PFSK-1 (cell line): Measurements from ENCODE around the gene AOAH.

ENCODE experiments used
- FOXP2 ChIP-seq: optimal IDR thresholded peaks from 2 replicates; pipeline ENCODE3; 2011; ENCODE audit warnings: borderline replicate concordance, control low read depth, inconsistent platforms; ENCODE audit not compliant: insufficient read depth; ENCODE audit errors: extremely low read length, extremely low read depth
- POLR2AphosphoS5 ChIP-seq: IDR thresholded peaks from 2 replicates; pipeline ENCODE4 v1.6.1; 2012; ENCODE audit warnings: low read depth, mild to moderate bottlenecking, control low read depth, low read length, moderate library complexity
- SIN3A ChIP-seq: IDR thresholded peaks from 2 replicates; pipeline ENCODE4 v1.6.1; 2012; ENCODE audit warnings: mild to moderate bottlenecking, low read length, moderate library complexity, borderline replicate concordance; ENCODE audit not compliant: insufficient read depth
- TAF1 ChIP-seq: IDR thresholded peaks from 2 replicates; pipeline ENCODE4 v1.6.1; 2012; ENCODE audit warnings: low read length, control low read depth, borderline replicate concordance; ENCODE audit not compliant: insufficient read depth
- TF ChIP-seq, protein P1 (sequence below), 2 experiments: IDR thresholded peaks; 2 replicates each; pipeline versions ENCODE4 v1.6.1 to v1.8.0; 2011 to 2012; ENCODE audit warnings: low read depth in 2 of 2, low read length in 2 of 2, control low read depth in 1 of 2, inconsistent platforms in 1 of 2, mild to moderate bottlenecking in 1 of 2, moderate library complexity in 1 of 2; ENCODE audit not compliant: insufficient read depth in 1 of 2

Gene AOAH

DNA sequence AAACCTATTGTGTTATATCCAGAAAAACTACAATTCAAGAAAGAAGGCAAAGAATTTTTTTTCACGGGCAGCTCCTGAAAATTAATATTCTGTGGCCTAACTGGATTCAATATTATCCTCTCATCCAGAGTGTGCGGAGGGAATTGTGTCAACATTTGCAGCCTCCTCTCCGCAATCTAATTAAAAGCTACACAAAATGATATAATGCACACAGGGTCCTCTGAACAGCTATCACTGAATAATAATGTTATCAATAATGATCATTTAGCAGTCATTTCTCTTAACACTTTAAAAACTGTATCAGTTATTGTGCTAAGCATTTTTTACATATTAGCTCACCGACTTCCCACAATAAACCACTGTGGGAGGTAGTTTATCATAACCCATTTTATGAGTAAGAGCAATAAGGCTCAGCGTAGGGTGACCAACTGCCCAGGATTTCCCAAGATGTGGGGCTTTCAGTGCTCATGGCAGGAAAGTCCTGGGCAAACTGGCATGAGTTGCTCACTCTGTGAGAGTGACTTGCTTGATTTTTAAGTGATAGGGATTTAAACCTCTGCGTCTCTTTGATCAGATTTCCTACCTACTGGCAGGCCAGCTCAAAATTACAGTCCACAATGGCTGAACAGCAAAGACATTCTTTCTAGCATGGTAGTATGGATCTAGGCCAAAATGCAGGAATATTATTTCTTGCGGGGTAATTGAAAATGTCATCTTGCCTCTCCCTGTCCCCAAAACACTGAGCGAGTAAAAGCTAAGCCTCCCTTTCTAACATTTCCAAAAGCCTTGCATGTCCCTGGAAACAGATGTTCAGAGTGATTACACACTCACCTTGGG, 65.7 kb downstream of the AOAH start:
- TF ChIP-seq, protein P1, sequence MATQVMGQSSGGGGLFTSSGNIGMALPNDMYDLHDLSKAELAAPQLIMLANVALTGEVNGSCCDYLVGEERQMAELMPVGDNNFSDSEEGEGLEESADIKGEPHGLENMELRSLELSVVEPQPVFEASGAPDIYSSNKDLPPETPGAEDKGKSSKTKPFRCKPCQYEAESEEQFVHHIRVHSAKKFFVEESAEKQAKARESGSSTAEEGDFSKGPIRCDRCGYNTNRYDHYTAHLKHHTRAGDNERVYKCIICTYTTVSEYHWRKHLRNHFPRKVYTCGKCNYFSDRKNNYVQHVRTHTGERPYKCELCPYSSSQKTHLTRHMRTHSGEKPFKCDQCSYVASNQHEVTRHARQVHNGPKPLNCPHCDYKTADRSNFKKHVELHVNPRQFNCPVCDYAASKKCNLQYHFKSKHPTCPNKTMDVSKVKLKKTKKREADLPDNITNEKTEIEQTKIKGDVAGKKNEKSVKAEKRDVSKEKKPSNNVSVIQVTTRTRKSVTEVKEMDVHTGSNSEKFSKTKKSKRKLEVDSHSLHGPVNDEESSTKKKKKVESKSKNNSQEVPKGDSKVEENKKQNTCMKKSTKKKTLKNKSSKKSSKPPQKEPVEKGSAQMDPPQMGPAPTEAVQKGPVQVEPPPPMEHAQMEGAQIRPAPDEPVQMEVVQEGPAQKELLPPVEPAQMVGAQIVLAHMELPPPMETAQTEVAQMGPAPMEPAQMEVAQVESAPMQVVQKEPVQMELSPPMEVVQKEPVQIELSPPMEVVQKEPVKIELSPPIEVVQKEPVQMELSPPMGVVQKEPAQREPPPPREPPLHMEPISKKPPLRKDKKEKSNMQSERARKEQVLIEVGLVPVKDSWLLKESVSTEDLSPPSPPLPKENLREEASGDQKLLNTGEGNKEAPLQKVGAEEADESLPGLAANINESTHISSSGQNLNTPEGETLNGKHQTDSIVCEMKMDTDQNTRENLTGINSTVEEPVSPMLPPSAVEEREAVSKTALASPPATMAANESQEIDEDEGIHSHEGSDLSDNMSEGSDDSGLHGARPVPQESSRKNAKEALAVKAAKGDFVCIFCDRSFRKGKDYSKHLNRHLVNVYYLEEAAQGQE (IDR thresholded peaks at IDR 0.05; ENCODE audit: insufficient read depth in 1 of 2, low read depth in 2 of 2, low read length in 2 of 2): no peak
- TF ChIP-seq SIN3A (no peak), POLR2AphosphoS5 (no peak), TAF1 (no peak), FOXP2 (no peak)

DNA sequence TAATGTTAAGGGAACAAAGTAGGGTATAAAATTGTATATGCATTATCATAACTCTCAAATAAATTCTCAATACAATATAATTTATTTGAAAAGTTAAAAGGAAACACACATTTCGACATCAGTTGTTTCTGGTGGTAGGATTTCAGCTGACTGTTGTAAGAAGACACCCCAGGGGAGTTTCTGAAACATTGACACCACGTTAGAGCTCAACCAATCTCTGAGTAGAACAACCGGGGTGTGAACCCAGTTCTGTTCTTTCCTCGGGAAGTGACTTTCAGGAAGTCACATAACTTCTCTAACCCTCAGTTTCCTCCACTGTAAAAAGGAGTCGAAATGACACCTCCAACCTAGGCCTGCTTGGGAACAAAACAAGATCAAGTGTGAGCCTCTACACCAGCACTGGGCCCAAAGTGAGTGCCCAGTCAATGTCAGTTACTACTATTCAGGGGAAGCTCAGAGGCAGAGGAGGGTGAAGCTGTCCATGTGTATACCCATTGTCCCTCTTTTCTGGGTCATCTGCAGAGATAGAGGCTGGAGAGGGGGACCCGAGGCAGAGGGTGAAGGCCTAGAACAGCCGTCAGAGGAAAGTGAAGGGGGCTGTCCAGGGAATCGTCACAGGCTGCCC, 67.1 kb downstream of the AOAH start:
- no peak for TF ChIP-seq TAF1
- no peak for TF ChIP-seq FOXP2
- no peak for TF ChIP-seq SIN3A
- TF ChIP-seq, protein P1 (IDR thresholded peaks at IDR 0.05; ENCODE audit: insufficient read depth in 1 of 2, low read depth in 2 of 2, low read length in 2 of 2): no peak
- no peak for TF ChIP-seq POLR2AphosphoS5

DNA sequence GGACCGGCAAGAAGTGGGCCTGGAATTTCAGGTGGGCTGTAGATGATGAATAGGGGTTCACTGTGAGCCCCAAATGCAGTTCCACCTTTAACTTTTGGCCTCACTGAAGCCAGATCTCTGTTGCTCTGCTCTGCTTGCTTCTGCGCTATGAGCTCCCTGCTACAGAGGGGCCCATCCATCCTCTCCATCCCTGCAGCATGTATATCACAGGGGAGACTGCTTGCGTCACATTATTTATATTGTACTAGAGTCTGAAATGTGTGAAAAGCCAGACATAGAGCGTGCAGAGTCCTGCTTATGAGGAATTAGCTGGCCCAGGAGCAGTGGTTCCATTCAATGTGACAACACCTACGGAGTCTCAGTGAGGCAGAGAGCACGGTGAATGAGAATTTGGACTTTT, 69.9 kb downstream of the AOAH start:
- TF ChIP-seq, protein P1 (IDR thresholded peaks at IDR 0.05; ENCODE audit: insufficient read depth in 1 of 2, low read depth in 2 of 2, low read length in 2 of 2): no peak

DNA sequence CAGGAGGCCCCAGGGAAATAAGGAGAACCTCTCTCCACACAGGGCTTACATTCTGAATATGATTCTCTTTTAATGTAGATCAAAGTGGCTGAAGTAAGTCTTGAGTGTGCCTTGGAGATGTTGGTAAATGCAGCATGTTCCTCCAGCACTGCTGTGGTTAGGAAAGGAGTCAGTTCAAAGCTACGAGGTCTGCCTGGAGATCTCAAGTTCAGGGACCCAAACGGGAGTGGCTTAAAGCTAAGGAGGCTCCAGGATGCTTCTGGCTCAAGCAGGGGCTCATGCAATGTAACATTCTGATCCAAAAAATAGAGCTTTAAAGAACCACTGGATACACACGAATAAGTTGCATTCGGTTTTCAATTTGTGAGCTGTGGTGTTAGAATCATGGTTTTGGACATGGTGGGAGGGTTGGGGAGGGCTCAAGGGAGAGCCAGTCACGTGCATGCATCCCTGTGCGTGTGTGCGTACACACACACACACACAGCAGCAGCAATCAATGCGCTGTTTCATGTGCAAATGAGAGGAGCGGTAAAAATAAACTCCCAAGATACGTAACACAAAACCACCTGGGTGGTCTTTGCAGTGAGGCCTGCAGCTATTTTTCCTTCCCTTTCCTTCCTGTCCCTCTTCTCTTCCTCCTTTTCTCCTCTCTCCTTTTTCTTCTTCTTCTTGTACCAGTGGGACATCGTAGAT, 70.5 kb downstream of the AOAH start:
- TF ChIP-seq POLR2AphosphoS5: no peak
- no peak for TF ChIP-seq FOXP2
- no peak for TF ChIP-seq SIN3A
- TF ChIP-seq, protein P1 (IDR thresholded peaks at IDR 0.05; ENCODE audit: insufficient read depth in 1 of 2, low read depth in 2 of 2, low read length in 2 of 2): no peak
- TF ChIP-seq TAF1: no peak
